ENCODE results near the gene HOOK1. TPM values are rescaled to one million over a fixed set of nuclear protein-coding genes. Genes with fewer than 3 reads are reported as not detected.
"Not testable (repeated sequence)": the region's sequence is repeated elsewhere in the genome, so short reads cannot be mapped to it uniquely, and the experiment has no call there.

The HOOK1 gene
- total and polyA plus RNA-seq, 2 experiments from 2014 or later: 27.4 to 27.6 TPM

DNA sequence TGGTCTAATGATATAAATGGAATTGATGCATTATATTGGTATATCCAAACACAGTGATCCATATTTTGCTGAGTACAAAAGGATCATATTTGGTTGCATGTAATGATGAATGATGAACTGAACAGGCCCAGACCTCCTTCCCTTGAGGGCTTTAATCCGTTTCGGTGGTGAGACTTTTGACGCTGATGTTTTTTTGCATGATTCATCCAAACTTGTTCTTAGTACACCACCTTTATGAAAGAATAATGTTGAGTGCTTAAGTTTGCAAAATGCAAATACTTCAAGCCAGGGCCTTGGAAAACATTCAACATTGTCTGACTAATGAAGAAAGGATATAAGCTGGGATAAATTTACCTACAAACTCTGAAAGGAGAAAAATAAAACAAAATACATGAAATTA lies 19.2 kb downstream of the HOOK1 start:
- no peak for ATAC-seq
- Histone ChIP-seq H3K9me2 (ENCODE audit: insufficient read depth) (no peaks in the 10 kb centered on the region), H3K36me3 (ENCODE audit: insufficient read depth) (peaks cover 10% of the 10 kb centered on the region; the same call in 1 of the 2 replicates), H3K27ac (ENCODE audit: low read depth) (no peak overlapping the region), H4K20me1 (replicated peaks; ENCODE audit: insufficient read depth) (no peaks in the 10 kb centered on the region), H3K4me3 (no peak overlapping the region), H3K4me1 (ENCODE audit: insufficient read depth) (no peaks in the 10 kb centered on the region), H3K79me2 (replicated peaks; ENCODE audit: insufficient read depth) (no peaks in the 10 kb centered on the region), H3K27me3 (ENCODE audit: insufficient read depth) (no peaks in the 10 kb centered on the region), H3F3A (replicated peaks; ENCODE audit: low read depth) (no peaks in the 10 kb centered on the region), H2AFZ (no peak overlapping the region), H3K4me2 (no peak overlapping the region)
- Mint-ChIP-seq H3K27ac (no peak overlapping the region), H3K9me3 (no peaks in the 10 kb centered on the region; the same call in 2 of the 3 replicates), H3K36me3 (ENCODE audit: low read depth) (peaks cover 19% of the 10 kb centered on the region; the same call in 2 of the 3 replicates), H3K27me3 (ENCODE audit: insufficient read depth, low read depth, poor library complexity) (peaks cover 2% of the 10 kb centered on the region), H3K4me3 (no peak overlapping the region), H3K4me1 (no peaks in the 10 kb centered on the region; the same call in 2 of the 3 replicates)
- no peak for DNase-seq (ENCODE audit: low spot score)
- TF ChIP-seq ZNF331 (CRISPR knock-in tag; IDR thresholded peaks at IDR 0.05; ENCODE audit: low read depth) (no peak), CREB1 (CRISPR knock-in tag; IDR thresholded peaks at IDR 0.05; ENCODE audit: low read depth) (no peak), ZNF114 (CRISPR knock-in tag; IDR thresholded peaks at IDR 0.05) (no peak), EZH2 (IDR thresholded peaks at IDR 0.05; ENCODE audit: low read depth, unreplicated experiment) (no peak)
- TF ChIP-seq, protein P1, sequence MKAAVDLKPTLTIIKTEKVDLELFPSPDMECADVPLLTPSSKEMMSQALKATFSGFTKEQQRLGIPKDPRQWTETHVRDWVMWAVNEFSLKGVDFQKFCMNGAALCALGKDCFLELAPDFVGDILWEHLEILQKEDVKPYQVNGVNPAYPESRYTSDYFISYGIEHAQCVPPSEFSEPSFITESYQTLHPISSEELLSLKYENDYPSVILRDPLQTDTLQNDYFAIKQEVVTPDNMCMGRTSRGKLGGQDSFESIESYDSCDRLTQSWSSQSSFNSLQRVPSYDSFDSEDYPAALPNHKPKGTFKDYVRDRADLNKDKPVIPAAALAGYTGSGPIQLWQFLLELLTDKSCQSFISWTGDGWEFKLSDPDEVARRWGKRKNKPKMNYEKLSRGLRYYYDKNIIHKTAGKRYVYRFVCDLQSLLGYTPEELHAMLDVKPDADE (IDR thresholded peaks at IDR 0.05): no peak
- TF ChIP-seq, protein P2, sequence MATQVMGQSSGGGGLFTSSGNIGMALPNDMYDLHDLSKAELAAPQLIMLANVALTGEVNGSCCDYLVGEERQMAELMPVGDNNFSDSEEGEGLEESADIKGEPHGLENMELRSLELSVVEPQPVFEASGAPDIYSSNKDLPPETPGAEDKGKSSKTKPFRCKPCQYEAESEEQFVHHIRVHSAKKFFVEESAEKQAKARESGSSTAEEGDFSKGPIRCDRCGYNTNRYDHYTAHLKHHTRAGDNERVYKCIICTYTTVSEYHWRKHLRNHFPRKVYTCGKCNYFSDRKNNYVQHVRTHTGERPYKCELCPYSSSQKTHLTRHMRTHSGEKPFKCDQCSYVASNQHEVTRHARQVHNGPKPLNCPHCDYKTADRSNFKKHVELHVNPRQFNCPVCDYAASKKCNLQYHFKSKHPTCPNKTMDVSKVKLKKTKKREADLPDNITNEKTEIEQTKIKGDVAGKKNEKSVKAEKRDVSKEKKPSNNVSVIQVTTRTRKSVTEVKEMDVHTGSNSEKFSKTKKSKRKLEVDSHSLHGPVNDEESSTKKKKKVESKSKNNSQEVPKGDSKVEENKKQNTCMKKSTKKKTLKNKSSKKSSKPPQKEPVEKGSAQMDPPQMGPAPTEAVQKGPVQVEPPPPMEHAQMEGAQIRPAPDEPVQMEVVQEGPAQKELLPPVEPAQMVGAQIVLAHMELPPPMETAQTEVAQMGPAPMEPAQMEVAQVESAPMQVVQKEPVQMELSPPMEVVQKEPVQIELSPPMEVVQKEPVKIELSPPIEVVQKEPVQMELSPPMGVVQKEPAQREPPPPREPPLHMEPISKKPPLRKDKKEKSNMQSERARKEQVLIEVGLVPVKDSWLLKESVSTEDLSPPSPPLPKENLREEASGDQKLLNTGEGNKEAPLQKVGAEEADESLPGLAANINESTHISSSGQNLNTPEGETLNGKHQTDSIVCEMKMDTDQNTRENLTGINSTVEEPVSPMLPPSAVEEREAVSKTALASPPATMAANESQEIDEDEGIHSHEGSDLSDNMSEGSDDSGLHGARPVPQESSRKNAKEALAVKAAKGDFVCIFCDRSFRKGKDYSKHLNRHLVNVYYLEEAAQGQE (IDR thresholded peaks at IDR 0.05; ENCODE audit: unreplicated experiment): no peak
- TF ChIP-seq, protein P3, sequence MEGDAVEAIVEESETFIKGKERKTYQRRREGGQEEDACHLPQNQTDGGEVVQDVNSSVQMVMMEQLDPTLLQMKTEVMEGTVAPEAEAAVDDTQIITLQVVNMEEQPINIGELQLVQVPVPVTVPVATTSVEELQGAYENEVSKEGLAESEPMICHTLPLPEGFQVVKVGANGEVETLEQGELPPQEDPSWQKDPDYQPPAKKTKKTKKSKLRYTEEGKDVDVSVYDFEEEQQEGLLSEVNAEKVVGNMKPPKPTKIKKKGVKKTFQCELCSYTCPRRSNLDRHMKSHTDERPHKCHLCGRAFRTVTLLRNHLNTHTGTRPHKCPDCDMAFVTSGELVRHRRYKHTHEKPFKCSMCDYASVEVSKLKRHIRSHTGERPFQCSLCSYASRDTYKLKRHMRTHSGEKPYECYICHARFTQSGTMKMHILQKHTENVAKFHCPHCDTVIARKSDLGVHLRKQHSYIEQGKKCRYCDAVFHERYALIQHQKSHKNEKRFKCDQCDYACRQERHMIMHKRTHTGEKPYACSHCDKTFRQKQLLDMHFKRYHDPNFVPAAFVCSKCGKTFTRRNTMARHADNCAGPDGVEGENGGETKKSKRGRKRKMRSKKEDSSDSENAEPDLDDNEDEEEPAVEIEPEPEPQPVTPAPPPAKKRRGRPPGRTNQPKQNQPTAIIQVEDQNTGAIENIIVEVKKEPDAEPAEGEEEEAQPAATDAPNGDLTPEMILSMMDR (conservative IDR thresholded peaks at IDR 0.05; ENCODE audit: low read depth in 2 of 2): no peak

DNA sequence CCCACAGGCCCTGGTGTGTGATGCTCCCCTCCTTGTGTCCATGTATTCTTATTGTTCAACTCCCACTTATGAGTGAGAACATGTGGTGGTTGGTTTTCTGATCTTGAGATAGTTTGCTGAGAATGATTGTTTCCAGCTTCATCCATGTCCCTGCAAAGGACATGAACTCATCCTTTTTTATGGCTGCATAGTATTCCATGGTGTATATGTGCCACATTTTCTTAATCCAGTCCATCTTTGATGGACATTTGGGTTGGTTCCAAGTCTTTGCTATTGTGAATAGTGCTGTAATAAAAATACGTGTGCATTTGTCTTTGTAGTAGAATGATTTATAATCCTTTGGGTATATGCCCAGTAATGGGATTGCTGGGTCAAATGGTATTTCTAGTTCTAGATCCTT lies 23.1 kb downstream of the HOOK1 start:
- H3K4me1 Mint-ChIP-seq; H3K27me3 Mint-ChIP-seq (ENCODE audit: insufficient read depth, low read depth, poor library complexity); H3K4me2 ChIP-seq; H3K79me2 ChIP-seq (replicated peaks; ENCODE audit: insufficient read depth); H4K20me1 ChIP-seq (replicated peaks; ENCODE audit: insufficient read depth); H3K27ac ChIP-seq (ENCODE audit: low read depth); DNase-seq (ENCODE audit: low spot score); ATAC-seq; H3K27me3 ChIP-seq (ENCODE audit: insufficient read depth); H3F3A ChIP-seq (replicated peaks; ENCODE audit: low read depth); H3K4me1 ChIP-seq (ENCODE audit: insufficient read depth); H3K4me3 ChIP-seq; H3K27ac Mint-ChIP-seq; H3K9me3 Mint-ChIP-seq; H2AFZ ChIP-seq; H3K9me2 ChIP-seq (ENCODE audit: insufficient read depth); H3K4me3 Mint-ChIP-seq: not testable (repeated sequence)
- H3K36me3 Mint-ChIP-seq (ENCODE audit: low read depth): peaks cover 31% of the 10 kb centered on the region; the same call in 2 of the 3 replicates
- peaks cover 13% of the 10 kb centered on the region; the same call in 1 of the 2 replicates for H3K36me3 ChIP-seq (ENCODE audit: insufficient read depth)

Data from GM23338 (cell line).